ENCODE measurements around the gene UMOD. TPM values are rescaled to one million over a fixed set of nuclear protein-coding genes. Genes with fewer than 3 reads are reported as not detected.

The UMOD gene
- total RNA-seq, 4 donors from 2014 or later = not detected

DNA sequence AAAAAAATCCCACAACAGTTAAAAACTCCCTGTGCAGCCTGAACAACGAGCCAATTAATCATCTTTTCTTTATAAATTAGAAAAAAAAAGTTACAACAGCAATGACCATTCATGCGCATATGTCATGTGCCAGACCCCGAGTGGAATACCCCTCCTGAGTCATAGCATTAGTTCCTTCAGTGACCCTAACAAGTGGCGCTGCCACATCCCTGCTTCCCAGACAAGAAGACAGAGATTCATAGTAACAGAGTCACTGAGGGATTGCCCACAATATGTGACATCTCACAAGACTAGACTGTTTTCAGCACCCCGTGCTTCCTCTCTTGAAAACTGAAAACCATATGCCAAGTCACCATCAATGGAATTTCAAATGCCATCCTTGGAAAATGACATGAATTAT lies 7.9 kb downstream of the UMOD start:
- no peak for DNase-seq (ENCODE audit: low spot score in 2 of 2)

DNA sequence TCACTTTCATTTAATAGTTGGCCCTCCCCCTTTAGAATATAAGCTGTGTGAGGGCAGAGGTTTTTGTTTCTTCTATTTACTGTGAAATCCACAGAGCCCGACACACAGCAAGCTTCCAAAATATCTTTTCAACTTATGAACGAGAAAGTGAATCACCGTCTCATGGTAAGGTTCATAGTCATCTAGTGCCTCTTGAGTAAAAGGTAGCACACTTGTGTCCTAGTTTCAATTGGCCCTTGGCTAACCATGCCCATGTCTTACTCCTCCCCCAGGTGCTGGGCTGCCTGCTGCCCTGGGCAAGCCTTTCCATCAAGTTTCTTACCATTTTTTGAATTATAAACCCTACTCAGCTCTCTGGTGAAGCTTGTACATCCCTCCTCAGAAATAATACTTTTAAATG lies 12.8 kb downstream of the UMOD start:
- 85 to 91% methylated on average over 3 of the region's 3 CpGs for WGBS, 2 donors
- no peak for TF ChIP-seq POLR2A (IDR thresholded peaks at IDR 0.05)
- TF ChIP-seq, protein P1, sequence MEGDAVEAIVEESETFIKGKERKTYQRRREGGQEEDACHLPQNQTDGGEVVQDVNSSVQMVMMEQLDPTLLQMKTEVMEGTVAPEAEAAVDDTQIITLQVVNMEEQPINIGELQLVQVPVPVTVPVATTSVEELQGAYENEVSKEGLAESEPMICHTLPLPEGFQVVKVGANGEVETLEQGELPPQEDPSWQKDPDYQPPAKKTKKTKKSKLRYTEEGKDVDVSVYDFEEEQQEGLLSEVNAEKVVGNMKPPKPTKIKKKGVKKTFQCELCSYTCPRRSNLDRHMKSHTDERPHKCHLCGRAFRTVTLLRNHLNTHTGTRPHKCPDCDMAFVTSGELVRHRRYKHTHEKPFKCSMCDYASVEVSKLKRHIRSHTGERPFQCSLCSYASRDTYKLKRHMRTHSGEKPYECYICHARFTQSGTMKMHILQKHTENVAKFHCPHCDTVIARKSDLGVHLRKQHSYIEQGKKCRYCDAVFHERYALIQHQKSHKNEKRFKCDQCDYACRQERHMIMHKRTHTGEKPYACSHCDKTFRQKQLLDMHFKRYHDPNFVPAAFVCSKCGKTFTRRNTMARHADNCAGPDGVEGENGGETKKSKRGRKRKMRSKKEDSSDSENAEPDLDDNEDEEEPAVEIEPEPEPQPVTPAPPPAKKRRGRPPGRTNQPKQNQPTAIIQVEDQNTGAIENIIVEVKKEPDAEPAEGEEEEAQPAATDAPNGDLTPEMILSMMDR (IDR thresholded peaks at IDR 0.05) = no peak
- no peak overlapping the region for H3K4me3 ChIP-seq (ENCODE audit: low read depth, poor library complexity, severe bottlenecking)
- intact Hi-C loops (cut with DNase I; ENCODE audit: low total_unique reads) = no loop called here
- DNase-seq (ENCODE audit: low spot score in 2 of 2) = no peak

More for the DNA sequence above, 7.9 kb downstream of the UMOD start:
- H3K4me3 ChIP-seq (ENCODE audit: low read depth, poor library complexity, severe bottlenecking) = no peak overlapping the region
- 68 to 73% methylated on average over 5 of the region's 5 CpGs for WGBS, 2 donors
- no peak for TF ChIP-seq POLR2A (IDR thresholded peaks at IDR 0.05)
- TF ChIP-seq, protein P1 (IDR thresholded peaks at IDR 0.05) = no peak
- intact Hi-C loops (cut with DNase I; ENCODE audit: low total_unique reads) = no loop called here

DNA sequence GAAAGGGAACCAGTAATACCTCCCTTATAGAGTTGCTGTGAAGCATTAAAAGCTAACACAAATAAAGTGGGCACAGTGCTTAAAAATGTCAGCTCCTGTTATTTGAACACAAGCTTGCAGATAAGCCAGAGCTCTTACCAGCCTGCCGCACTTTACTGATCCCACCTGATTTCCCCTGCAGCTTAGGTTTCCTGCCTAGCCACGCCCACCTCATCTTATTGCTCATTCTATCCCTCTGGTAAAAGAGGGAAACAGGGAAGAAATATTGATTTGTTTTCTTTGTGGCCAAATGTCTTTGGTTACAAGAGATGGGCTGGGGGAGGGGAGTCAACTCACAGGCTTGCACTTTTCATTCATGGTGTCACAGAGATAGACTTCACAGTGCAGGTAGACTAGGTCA lies 15.6 kb downstream of the UMOD start:
- 49 to 53% methylated on average over 2 of the region's 2 CpGs for WGBS, 2 donors
- intact Hi-C loops (cut with DNase I; ENCODE audit: low total_unique reads) = no loop called here
- no peak overlapping the region for H3K4me3 ChIP-seq (ENCODE audit: low read depth, poor library complexity, severe bottlenecking)
- TF ChIP-seq POLR2A (IDR thresholded peaks at IDR 0.05) = no peak
- TF ChIP-seq, protein P1 (IDR thresholded peaks at IDR 0.05) = no peak
- DNase-seq (ENCODE audit: low spot score in 2 of 2) = no peak

DNA sequence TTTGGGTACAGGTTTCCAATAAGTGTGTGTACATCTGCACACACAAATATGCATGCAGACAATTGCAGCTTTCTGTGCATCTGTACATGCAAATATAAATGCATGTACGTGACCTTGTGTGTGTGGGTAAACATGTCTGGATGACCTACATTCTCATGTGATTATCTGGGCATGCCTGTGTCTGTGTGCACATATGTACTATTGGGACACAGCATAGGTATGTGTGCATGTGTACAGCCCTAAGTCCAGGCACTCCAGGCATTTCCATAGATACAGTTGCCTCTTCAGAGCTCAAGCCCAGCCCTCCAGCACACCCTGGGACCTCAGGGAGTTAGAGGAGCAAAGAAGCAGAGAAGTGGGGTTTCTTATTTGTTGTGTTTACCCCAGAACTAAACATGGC lies 18.1 kb downstream of the UMOD start:
- DNase-seq (ENCODE audit: low spot score in 2 of 2) = no peak
- WGBS, 2 donors = 73 to 79% methylated on average over 1 of the region's 1 CpG
- TF ChIP-seq, protein P1 (IDR thresholded peaks at IDR 0.05) = no peak
- no peak for TF ChIP-seq POLR2A (IDR thresholded peaks at IDR 0.05)
- no peak overlapping the region for H3K4me3 ChIP-seq (ENCODE audit: low read depth, poor library complexity, severe bottlenecking)
- intact Hi-C loops (cut with DNase I; ENCODE audit: low total_unique reads) = no loop called here

DNA sequence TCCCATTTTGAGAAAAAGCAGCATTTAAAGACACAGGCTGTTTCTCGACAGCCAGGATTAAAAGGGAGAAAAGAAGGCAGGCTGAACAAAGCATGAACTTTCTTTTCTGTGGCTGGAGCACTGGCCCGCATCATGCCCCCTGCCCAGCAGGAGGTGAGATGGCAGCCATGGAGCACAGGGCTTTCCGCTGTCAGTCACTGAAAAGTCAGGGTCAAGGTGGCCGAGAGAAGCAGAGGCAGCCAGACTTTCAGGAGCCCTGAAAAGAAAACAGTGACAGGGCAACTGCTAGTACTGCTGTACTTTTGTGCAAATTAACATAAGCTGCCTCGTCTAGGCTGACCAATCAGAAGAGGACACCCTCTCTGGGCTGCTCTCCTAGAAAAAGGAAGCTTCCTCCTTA lies 19.4 kb downstream of the UMOD start:
- no peak overlapping the region for H3K4me3 ChIP-seq (ENCODE audit: low read depth, poor library complexity, severe bottlenecking)
- TF ChIP-seq, protein P1 (IDR thresholded peaks at IDR 0.05) = no peak
- no peak for TF ChIP-seq POLR2A (IDR thresholded peaks at IDR 0.05)
- no peak for DNase-seq (ENCODE audit: low spot score in 2 of 2)
- intact Hi-C loops (cut with DNase I; ENCODE audit: low total_unique reads) = no loop called here
- 67 to 78% methylated on average over 5 of the region's 5 CpGs for whole genome bisulfite sequencing, 2 donors

DNA sequence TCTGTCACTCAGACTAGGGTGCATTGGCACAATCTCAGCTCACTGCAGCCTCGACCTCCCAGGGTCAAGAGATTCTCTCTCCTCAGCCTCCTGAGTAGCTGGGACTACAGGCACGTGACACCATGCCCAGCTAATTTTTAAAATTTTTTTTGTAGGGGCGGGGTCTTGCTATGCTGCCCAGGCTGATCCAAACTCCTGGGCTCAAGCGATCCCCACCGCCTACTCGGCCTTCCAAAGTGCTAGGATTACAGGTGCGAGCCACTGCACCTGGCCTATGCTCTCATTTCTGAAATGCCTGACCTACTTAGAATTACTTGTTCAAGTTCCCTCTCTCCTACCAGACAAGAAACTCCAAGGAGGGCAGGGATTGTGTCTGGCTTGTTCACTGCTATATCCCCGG lies 20.1 kb downstream of the UMOD start:
- 86 to 88% methylated on average over 8 of the region's 8 CpGs for WGBS, 2 donors
- intact Hi-C loops (cut with DNase I; ENCODE audit: low total_unique reads) = no loop called here
- TF ChIP-seq, protein P1 (IDR thresholded peaks at IDR 0.05) = no peak
- TF ChIP-seq POLR2A (IDR thresholded peaks at IDR 0.05) = no peak
- H3K4me3 ChIP-seq (ENCODE audit: low read depth, poor library complexity, severe bottlenecking) = no peak overlapping the region
- no peak for DNase-seq (ENCODE audit: low spot score in 2 of 2)
